Measurements from ENCODE around the gene BRICD5.

The BRICD5 gene

GRCh38 chr16:2190659-2191445 lies 19.8 kb downstream of the BRICD5 start:
- Histone ChIP-seq H3K36me3 (peaks cover 29% of the 10 kb centered on the region), H3K27ac (no peak overlapping the region; the same call in 1 of the 2 replicates), H3K27me3 (ENCODE audit: insufficient read depth, low read depth, severe bottlenecking) (no peaks in the 10 kb centered on the region), H3K9me3 (ENCODE audit: severe bottlenecking) (no peaks in the 10 kb centered on the region), H3K4me3 (ENCODE audit: low read depth, low read length) (no peak overlapping the region)
- no peak for TF ChIP-seq CTCF (IDR thresholded peaks at IDR 0.05; ENCODE audit: low read depth, low read length)
- DNase-seq: no peak

- Histone ChIP-seq H3K36me3 (peaks cover 29% of the 10 kb centered on the region), H3K4me3 (ENCODE audit: low read depth, low read length) (no peak overlapping the region), H3K27ac (no peak overlapping the region; the same call in 1 of the 2 replicates), H3K9me3 (ENCODE audit: severe bottlenecking) (no peaks in the 10 kb centered on the region), H3K27me3 (ENCODE audit: insufficient read depth, low read depth, severe bottlenecking) (no peaks in the 10 kb centered on the region)
- TF ChIP-seq CTCF (IDR thresholded peaks at IDR 0.05; ENCODE audit: low read depth, low read length): no peak
- DNase-seq: no peak
Observed at GRCh38 chr16:2190002-2190658, 20.5 kb downstream of the BRICD5 start.

GRCh38 chr16:2189252-2189893 lies 21.3 kb downstream of the BRICD5 start:
- no peak for TF ChIP-seq CTCF (IDR thresholded peaks at IDR 0.05; ENCODE audit: low read depth, low read length)
- Histone ChIP-seq H3K36me3 (peaks cover 33% of the 10 kb centered on the region), H3K27ac (no peak overlapping the region), H3K9me3 (ENCODE audit: severe bottlenecking) (no peaks in the 10 kb centered on the region), H3K4me3 (ENCODE audit: low read depth, low read length) (no peak overlapping the region), H3K27me3 (ENCODE audit: insufficient read depth, low read depth, severe bottlenecking) (no peaks in the 10 kb centered on the region)
- DNase-seq: no peak

GRCh38 chr16:2188395-2188794 lies 22.3 kb downstream of the BRICD5 start:
- DNase-seq: no peak
- Histone ChIP-seq H3K27me3 (ENCODE audit: insufficient read depth, low read depth, severe bottlenecking) (no peaks in the 10 kb centered on the region), H3K4me3 (ENCODE audit: low read depth, low read length) (no peak overlapping the region), H3K27ac (no peak overlapping the region), H3K9me3 (ENCODE audit: severe bottlenecking) (no peaks in the 10 kb centered on the region), H3K36me3 (peaks cover 36% of the 10 kb centered on the region)
- TF ChIP-seq CTCF (IDR thresholded peaks at IDR 0.05; ENCODE audit: low read depth, low read length): no peak

- Histone ChIP-seq H3K27ac (no peak overlapping the region), H3K4me3 (ENCODE audit: low read depth, low read length) (no peak overlapping the region), H3K9me3 (ENCODE audit: severe bottlenecking) (no peaks in the 10 kb centered on the region), H3K36me3 (peaks cover 43% of the 10 kb centered on the region), H3K27me3 (ENCODE audit: insufficient read depth, low read depth, severe bottlenecking) (no peaks in the 10 kb centered on the region)
- no peak for TF ChIP-seq CTCF (IDR thresholded peaks at IDR 0.05; ENCODE audit: low read depth, low read length)
- DNase-seq: no peak
Observed at GRCh38 chr16:2187212-2187611, 23.5 kb downstream of the BRICD5 start.
